Stimulated activated CD4-positive, alpha-beta T cell treated with anti-CD3 and anti-CD28 coated beads, Interleukin-2, amount 100 ng/mL, for 48 hours (primary cell): ENCODE data around the gene GRHPR.

Experiments used
- DNase-seq, 2 donors: peaks; one replicate each; pipeline ENCODE4 v3.0.0-alpha.2; 2020

The GRHPR gene

DNA sequence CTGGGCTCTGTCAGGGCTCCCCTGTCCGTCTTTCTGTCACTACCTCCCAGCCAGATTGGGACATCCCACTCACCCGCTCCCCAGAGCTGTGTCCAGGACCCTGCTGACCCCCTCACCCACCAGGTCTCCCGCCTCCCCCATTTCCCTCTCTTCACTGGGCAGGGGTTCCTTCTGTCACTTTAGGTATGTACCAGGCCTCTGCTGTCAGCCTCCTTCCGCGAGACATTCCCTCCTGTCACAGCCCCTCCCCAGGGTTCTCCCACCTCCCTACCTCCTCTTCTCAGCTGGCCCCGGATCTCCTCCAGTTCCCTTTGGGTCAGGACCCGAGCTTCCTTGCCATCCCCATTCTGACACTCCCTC, 63.7 kb downstream of the GRHPR start:
- DNase-seq, result no peak
